ENCODE results near the gene RFX2.

Gene RFX2

DNA sequence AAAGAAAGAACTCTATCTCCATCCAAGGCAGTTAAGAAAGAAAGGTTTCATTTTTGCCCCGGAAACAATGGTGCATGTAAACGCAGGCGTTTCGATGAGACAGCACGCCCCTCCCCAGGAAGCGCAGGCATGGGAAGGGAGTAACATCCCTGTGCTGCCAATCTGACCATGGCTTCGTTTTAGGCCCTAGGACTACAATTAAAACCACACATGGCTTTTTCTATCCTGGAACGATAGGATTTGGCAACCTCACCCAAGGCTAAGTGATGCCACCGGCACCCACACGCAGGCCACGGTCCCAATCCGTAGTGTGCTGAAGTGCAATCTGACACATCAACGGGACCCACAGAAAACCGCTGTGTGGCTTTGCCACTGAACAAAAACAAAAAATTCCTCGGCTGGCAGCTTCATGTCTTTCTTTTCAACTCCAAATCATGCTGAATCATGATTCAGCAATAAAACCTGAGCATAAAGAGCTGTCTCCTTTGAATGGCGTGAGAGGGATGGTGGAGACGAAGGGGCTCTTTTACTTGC lies 156.6 kb downstream of the RFX2 start:
- ATAC-seq = peak; percentile 51

GRCh38 chr19:5953030-5953589 lies 157.2 kb downstream of the RFX2 start:
- Mint-ChIP-seq H3K27me3 (no peaks in the 10 kb centered on the region), H3K27ac (peak overlapping the region; percentile 95 to 99), H3K9me3 (no peaks in the 10 kb centered on the region), H3K4me3 (peak overlapping the region; percentile 75 to 78), H3K4me1 (peaks cover 100% of the 10 kb centered on the region)
- ATAC-seq (peak; percentile 47), DNase-seq (peak in 1 of 2 donors; percentile 39)

More for the DNA sequence above, 156.6 kb downstream of the RFX2 start:
- DNase-seq = peak in 1 of 2 donors; percentile 49
- Mint-ChIP-seq H3K27ac (peak overlapping the region; percentile 95 to 99), H3K4me1 (peaks cover 100% of the 10 kb centered on the region), H3K4me3 (peak overlapping the region; percentile 75 to 78), H3K27me3 (no peaks in the 10 kb centered on the region), H3K9me3 (no peaks in the 10 kb centered on the region)

- Mint-ChIP-seq H3K27me3 (no peaks in the 10 kb centered on the region), H3K9me3 (no peaks in the 10 kb centered on the region), H3K4me1 (peaks cover 100% of the 10 kb centered on the region), H3K4me3 (peak overlapping the region; percentile 75 to 78), H3K27ac (peak overlapping the region; percentile 95 to 99)
- no peak for ATAC-seq
- no peak for DNase-seq
Observed at GRCh38 chr19:5952193-5953029, 157.9 kb downstream of the RFX2 start.

DNA sequence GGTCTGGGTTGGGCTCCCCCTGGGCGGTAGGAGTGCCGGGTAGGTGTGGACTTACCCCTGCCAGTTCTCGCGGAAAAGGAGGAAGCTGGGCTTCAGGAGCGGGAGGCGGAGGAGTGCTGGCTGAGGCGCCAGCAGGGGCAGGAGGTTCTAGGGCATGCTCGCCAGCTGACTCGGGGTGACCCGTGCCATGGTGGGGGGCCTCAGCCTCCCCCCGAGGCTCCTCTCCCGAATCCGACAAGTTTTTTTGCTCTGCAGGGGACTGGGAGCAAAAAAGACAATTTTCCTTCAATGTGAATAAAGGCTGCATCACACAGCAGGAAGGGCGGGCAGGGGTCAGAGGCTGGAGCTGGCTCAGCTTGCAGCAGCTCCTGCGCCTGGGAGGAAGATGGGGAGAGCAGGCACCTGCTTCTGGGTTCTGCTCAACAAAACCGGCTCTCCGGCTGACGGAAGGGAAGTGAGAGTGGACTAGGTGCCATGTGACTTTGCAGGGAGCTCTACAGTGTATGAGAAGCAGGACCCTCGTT lies 158.9 kb downstream of the RFX2 start:
- Mint-ChIP-seq H3K4me3 (peak overlapping the region; percentile 42 to 65), H3K4me1 (peaks cover 100% of the 10 kb centered on the region), H3K27ac (peak overlapping the region; percentile 95 to 99), H3K9me3 (no peaks in the 10 kb centered on the region), H3K27me3 (no peaks in the 10 kb centered on the region)
- no peak for DNase-seq
- no peak for ATAC-seq

GRCh38 chr19:5950741-5951140 lies 159.6 kb downstream of the RFX2 start:
- DNase-seq (no peak), ATAC-seq (no peak)

DNA sequence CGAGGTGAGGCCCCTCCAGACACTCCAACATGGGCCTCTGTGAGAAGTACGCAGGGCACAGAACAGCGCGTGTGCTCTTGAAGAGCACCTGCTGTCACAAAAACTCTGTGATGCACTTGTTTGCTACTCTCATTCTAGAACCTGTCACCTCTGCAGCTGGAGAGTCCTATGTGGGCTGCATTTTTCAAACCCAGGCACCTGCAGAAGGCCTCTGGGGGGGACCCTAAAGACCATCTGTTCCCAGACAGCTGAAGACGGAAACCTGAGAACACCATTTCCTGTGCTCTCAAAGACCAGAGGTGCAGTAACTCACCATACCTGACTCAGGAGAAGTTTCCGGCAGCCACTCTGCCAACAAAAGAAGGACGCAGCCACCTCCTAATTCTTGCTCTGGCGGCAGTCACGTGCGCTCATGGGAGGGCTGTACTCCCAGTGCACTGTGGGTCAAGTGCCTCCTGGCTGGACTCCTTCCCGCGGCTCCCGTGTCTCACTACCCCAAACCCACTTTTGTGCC lies 160.5 kb downstream of the RFX2 start:
- ATAC-seq (peak; percentile 67), DNase-seq (peak; percentile 26 to 43)
- Mint-ChIP-seq H3K27ac (peak overlapping the region; percentile 96 to 98), H3K9me3 (no peaks in the 10 kb centered on the region), H3K4me1 (peaks cover 100% of the 10 kb centered on the region), H3K4me3 (peak overlapping the region; percentile 65 to 83), H3K27me3 (no peaks in the 10 kb centered on the region)

More at GRCh38 chr19:5950741-5951140, 159.6 kb downstream of the RFX2 start:
- Mint-ChIP-seq H3K9me3 (no peaks in the 10 kb centered on the region), H3K4me1 (peaks cover 100% of the 10 kb centered on the region), H3K4me3 (peak overlapping the region; percentile 65 to 83), H3K27me3 (no peaks in the 10 kb centered on the region), H3K27ac (peak overlapping the region; percentile 66 to 93)

DNA sequence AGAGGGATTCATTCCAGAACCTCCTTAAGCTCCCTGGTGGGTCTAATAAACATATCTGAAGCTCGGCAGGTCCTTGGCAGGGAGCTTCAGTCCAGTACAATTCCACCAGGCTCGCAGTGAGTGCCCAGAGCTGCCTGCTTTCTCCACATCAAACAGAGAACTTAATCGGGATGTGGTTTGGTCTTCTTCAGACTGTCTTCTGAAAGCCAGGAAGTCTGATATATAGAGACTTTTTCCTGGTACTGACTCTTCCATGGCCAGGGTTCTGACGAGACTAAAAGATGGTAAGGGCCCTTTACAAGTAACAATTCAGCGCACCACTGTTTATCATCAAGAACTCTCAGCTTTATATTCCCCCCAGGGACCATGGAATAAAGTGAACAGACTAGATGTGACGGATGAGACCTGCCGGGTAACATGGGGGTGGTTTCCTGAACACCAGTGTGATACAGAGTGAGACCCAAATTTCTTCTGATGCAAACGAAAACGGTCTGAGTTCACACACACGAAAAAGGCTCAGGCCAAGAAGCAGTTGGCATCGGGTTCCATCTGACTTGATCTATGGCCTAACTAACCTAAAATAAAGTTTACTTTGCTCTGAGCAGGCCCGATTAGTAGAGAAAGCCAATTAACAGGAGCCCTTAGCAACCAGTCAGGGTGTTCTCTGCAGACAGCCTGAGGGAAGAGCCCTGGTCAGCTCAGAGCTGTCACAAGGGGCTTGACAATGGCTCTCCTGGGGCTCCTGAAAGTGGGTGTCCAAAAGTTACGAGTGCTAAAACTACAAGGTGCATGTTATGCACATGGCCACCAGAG lies 161.3 kb downstream of the RFX2 start:
- Mint-ChIP-seq H3K27ac (peak overlapping the region; percentile 96 to 98), H3K9me3 (no peaks in the 10 kb centered on the region), H3K4me1 (peaks cover 100% of the 10 kb centered on the region), H3K27me3 (no peaks in the 10 kb centered on the region), H3K4me3 (peak overlapping the region; percentile 65 to 83)
- ATAC-seq (peak; percentile 61), DNase-seq (peak in 1 of 2 donors; percentile 26)

DNA sequence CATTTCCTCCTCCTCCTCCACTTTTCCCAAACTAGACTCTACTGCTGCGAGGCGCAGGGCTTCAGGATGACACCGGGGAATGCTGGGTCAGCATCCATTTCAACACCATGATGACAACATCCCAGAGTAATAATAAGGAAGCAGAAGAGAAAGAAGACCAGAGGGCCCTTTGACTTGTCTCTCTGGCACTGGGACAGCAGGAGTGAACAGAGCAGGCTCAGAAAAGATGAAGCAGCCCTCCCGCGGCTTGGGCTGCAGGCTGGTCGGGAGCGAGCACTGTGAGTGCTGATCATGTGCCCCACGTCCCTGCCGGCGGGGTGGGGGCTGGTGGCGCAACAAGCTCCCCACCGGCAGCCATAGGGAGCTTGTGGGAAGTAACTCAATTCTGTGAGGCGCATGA lies 162.9 kb downstream of the RFX2 start:
- Mint-ChIP-seq H3K9me3 (no peaks in the 10 kb centered on the region), H3K27me3 (no peaks in the 10 kb centered on the region), H3K4me3 (peak overlapping the region in 1 of 2 donors; percentile 54), H3K27ac (peak overlapping the region; percentile 68 to 69), H3K4me1 (peaks cover 94% of the 10 kb centered on the region)
- ATAC-seq (no peak), DNase-seq (no peak)

GRCh38 chr19:5943623-5944022 lies 166.7 kb downstream of the RFX2 start:
- ATAC-seq = peak; percentile 33
- Mint-ChIP-seq H3K4me1 (peaks cover 56% of the 10 kb centered on the region), H3K4me3 (no peak overlapping the region), H3K9me3 (no peaks in the 10 kb centered on the region), H3K27ac (peak overlapping the region; percentile 65 to 78), H3K27me3 (no peaks in the 10 kb centered on the region)
- no peak for DNase-seq

Measured in stimulated activated naive CD8-positive, alpha-beta T cell treated with anti-CD3 and anti-CD28 coated beads, Interleukin-15, amount 100 ng/mL, for 72 hours (primary cell).